ENCODE measurements around the gene VWC2. TPM values are rescaled to one million over a fixed set of nuclear protein-coding genes. Genes with fewer than 3 reads are reported as not detected.

Gene VWC2
- total RNA-seq = not detected

DNA sequence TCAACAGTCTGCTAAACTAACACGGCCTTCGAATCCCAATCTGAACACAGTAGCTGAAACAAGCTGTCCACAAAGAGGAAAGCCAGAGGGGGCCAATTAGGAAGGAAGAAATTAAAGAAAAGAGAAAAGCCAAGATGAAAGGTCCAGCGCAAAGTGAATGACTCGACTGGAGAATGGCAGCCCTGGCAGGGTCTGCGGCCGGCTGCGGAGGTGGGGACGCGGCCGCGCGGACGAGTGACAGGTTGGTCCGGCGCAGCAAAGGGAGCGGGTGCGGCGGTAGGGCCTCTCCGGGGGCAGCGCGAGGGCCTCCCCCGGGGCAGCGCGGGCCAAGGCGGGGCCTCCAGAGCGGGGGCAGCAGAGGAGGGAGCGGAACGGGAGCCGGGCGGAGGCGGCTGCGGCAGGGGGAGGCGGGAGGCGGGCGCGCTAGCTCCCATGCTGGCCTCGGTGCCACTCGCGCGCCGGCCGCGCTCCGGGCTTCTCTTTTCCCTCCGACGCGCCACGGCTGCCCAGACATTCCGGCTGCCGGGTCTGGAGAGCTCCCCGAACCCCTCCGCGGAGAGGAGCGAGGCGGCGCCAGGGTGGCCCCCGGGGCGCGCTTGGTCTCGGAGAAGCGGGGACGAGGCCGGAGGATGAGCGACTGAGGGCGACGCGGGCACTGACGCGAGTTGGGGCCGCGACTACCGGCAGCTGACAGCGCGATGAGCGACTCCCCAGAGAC is at the start of gene VWC2:
Gene VWC2, plus strand, starts transcription at position 421 of the 718 bp plus-strand sequence. CDS start 1,798 bp downstream, outside the sequence.
- DNase-seq = no peak
- no peaks in the 10 kb centered on the region for H3K9me3 Mint-ChIP-seq
- peaks cover 66% of the 10 kb centered on the region for H3K27me3 Mint-ChIP-seq
- H3K27ac Mint-ChIP-seq = no peak within 1 kb of the TSS
- H3K4me1 Mint-ChIP-seq = peaks cover 2% of the 10 kb centered on the region
- H3K4me3 Mint-ChIP-seq = peak within 1 kb of the TSS; percentile 0
- no peaks in the 10 kb centered on the region for H3K36me3 Mint-ChIP-seq

DNA sequence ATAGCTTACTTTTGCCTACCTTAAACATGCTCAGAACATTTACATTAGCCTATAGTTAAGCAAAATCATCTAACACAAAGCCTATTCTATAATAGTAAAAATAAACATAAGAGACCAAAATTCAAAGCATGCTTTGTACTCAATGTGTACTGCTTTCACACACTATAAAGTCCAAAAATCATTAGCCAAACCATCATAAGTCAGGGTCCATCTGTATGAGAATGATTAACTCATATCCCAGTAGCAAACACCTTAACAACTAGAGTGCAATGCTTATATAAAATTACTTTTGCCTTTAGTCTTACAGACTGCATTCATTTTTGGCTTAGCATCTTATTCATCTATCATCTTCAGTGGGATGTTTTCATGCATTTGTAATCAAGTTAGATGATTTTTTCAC is 49.4 kb upstream of the VWC2 start:
- H3K36me3 Mint-ChIP-seq = no peaks in the 10 kb centered on the region
- H3K27ac Mint-ChIP-seq = no peak overlapping the region
- no peaks in the 10 kb centered on the region for H3K4me1 Mint-ChIP-seq
- no peak overlapping the region for H3K4me3 Mint-ChIP-seq
- DNase-seq = no peak
- H3K27me3 Mint-ChIP-seq = no peaks in the 10 kb centered on the region
- no peaks in the 10 kb centered on the region for H3K9me3 Mint-ChIP-seq

DNA sequence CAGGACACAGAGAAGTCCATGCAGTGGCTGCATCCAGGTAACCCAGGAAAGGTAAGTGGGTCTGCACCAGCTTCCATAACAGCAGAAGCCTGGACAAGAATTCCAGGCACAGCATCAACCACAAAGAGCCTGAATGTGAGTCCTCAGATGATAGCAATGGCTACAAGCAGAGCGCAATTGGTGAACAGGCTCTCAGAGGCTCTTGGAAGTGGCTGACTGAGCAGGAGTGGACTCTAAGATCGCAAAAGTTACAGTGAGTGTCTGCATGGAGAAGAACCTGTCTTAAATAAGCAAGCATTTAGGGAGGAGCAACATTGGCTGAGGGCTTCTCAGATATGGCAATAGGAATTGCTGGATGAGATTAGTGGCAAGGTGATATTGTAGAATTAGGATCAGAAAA is 41.6 kb upstream of the VWC2 start:
- Mint-ChIP-seq H3K27ac (no peak overlapping the region), H3K4me1 (no peaks in the 10 kb centered on the region), H3K27me3 (no peaks in the 10 kb centered on the region), H3K36me3 (no peaks in the 10 kb centered on the region), H3K4me3 (no peak overlapping the region), H3K9me3 (no peaks in the 10 kb centered on the region)
- DNase-seq = no peak

DNA sequence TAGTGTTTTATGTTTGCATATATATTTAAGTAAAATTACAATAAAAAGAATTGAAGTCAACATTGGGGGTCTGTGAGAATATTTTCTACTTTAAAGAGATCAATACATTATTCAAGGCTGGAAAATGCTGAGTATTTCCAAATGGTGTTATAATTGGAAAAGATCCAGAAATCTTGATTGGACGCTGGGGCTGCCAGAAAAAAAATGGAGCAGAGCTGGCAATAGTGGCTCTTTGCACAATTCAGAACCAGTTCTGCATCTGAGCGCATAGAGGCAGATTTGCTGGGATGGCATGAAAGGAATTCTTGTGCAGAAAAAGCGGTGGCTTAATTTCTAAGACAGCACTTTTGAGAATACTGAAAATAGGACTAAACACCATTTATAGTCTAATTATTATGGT is 10.8 kb upstream of the VWC2 start:
- H3K9me3 Mint-ChIP-seq = no peaks in the 10 kb centered on the region
- DNase-seq = no peak
- H3K27ac Mint-ChIP-seq = no peak overlapping the region
- no peaks in the 10 kb centered on the region for H3K36me3 Mint-ChIP-seq
- H3K4me1 Mint-ChIP-seq = no peaks in the 10 kb centered on the region
- no peak overlapping the region for H3K4me3 Mint-ChIP-seq
- H3K27me3 Mint-ChIP-seq = peaks cover 9% of the 10 kb centered on the region

DNA sequence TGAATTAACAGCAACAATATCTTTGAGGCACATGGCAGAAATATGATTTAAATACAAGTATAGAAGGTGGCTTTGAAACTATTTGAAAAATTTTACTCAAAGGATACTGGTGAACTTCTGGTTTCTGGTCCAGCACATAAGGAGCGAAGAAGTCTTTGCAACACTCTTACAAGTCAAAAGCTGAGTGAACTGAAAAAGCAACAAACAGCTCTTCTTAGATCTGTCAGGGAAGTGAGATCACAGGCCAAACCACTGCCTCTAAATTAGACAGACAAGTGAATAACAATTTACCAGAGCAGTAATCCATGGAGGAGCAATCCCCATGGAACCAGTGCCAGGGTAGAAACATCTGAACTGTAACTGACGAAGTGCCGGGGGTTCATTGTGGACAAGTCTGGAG is 9.6 kb upstream of the VWC2 start:
- Mint-ChIP-seq H3K27ac (no peak overlapping the region), H3K27me3 (peaks cover 9% of the 10 kb centered on the region), H3K36me3 (no peaks in the 10 kb centered on the region), H3K9me3 (no peaks in the 10 kb centered on the region), H3K4me3 (no peak overlapping the region), H3K4me1 (no peaks in the 10 kb centered on the region)
- DNase-seq = no peak

DNA sequence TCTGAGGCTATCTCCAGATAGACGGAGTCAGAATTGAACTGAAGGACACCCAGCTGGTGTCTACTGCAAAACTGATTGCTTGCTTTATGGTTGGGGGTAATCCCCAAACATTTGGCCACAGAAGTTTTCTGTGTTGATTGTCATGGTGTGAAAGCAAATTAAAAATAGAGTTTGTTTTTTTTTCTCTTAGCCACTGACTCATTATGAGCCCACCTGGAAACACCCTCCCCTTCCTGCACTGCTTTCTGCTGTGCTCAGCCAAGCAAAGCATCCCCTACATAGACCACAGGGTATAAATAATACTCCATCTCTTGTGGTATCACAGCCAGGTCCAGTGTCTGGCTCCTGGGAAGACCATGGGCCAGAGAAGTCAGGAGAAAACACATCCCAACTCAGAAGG is 6.5 kb upstream of the VWC2 start:
- Mint-ChIP-seq H3K27me3 (peaks cover 35% of the 10 kb centered on the region), H3K4me3 (no peak overlapping the region), H3K4me1 (no peaks in the 10 kb centered on the region), H3K36me3 (no peaks in the 10 kb centered on the region), H3K27ac (no peak overlapping the region), H3K9me3 (no peaks in the 10 kb centered on the region)
- no peak for DNase-seq

DNA sequence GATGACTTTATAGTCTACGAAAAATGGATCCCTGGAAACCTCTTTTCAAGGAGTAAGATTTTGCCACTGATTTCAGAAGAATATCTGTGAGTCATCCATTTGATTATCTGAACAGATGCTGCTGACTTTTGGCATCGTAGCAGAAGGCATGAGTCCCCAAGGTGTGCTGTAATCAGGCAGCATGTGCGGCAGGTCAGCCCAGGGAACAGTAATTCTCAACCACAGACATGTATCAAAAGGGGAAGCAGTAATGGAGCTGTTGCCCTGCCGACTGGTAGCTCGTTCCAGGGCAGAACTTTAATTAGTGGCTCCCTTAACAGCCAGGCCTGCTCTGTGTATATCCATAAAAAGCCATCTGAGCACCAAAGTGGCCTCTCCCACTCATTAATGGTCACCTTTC is 5.7 kb upstream of the VWC2 start:
- no peaks in the 10 kb centered on the region for H3K9me3 Mint-ChIP-seq
- H3K27me3 Mint-ChIP-seq = peaks cover 42% of the 10 kb centered on the region

DNA sequence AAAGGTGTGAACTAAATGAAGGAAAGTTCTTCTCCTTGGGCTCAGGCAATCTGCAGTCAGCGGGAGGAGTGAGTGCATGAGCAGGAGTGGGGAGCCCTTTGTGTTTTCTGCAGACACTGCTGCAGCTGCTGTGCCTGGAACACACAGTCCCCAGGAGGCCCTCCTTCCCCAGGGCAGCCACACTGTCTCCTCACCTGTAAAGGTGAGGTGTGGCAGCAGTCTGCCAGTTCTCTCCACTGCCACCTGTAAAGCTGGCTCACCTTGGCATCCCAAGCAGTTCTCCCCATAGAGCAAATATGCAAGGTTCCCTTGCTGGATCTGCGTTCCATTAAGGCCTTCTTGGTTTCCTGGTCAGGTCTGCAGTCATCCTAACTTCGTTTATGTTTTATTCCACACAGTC is 5.2 kb upstream of the VWC2 start:
- Mint-ChIP-seq H3K27ac (no peak overlapping the region), H3K4me1 (no peaks in the 10 kb centered on the region), H3K4me3 (no peak overlapping the region), H3K36me3 (no peaks in the 10 kb centered on the region), H3K27me3 (peaks cover 48% of the 10 kb centered on the region), H3K9me3 (no peaks in the 10 kb centered on the region)
- no peak for DNase-seq

More for the DNA sequence above, 5.7 kb upstream of the VWC2 start:
- no peak overlapping the region for H3K27ac Mint-ChIP-seq
- no peak overlapping the region for H3K4me3 Mint-ChIP-seq
- no peaks in the 10 kb centered on the region for H3K36me3 Mint-ChIP-seq
- no peak for DNase-seq
- no peaks in the 10 kb centered on the region for H3K4me1 Mint-ChIP-seq

DNA sequence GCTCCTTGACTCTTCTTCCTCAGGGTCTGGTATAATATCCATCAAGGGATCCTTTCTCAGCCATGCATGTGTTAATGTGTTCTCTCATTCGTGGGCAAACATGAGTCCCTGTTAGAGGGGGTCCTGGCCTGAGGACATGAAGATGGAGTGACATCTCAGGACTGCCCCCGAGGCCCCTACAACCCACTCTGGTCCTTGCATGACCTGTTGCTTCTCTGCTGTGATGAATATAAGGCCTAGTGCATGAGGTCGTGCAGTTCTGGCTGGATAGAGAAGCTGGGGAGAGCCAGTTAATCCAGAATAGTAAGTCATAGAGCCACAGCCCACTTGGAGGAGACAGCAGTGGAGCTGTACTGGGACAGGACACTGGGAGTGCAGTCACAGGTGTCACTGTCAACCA is 4.6 kb upstream of the VWC2 start:
- Mint-ChIP-seq H3K27me3 (peaks cover 49% of the 10 kb centered on the region), H3K27ac (no peak overlapping the region), H3K9me3 (no peaks in the 10 kb centered on the region), H3K4me1 (no peaks in the 10 kb centered on the region), H3K4me3 (no peak overlapping the region), H3K36me3 (no peaks in the 10 kb centered on the region)
- DNase-seq = no peak

DNA sequence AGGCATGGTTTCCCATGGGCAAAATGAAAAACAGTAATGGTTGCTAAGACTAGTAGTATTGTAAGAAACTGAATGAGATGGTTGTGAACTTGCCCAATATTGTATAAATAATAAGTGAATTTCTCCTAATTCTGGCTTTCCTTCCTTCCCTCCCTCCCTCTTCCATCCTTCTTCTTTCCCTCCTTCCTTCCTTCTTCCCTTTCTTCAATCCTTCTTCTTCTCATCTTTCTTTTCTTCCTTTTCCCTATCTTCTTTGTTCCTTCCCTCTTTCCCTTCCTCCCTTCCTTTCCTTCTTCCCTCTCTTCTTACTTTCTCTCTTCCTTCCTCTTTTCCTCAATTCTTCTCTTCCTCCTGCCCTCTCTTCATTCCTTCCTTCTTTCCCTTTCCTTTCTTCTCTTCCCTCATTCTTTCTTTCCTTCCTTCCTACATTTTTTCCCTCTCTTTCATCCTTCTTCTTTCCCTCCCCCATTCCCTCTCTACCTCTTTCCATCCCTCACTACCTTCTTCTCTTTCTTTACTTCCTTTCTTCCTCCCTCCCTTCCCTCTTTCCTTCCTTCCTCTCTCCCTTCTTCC is 4.1 kb upstream of the VWC2 start:
- H3K27ac Mint-ChIP-seq = no peak overlapping the region
- no peaks in the 10 kb centered on the region for H3K9me3 Mint-ChIP-seq
- H3K27me3 Mint-ChIP-seq = peaks cover 53% of the 10 kb centered on the region
- H3K4me3 Mint-ChIP-seq = no peak overlapping the region
- no peak for DNase-seq
- no peaks in the 10 kb centered on the region for H3K36me3 Mint-ChIP-seq
- H3K4me1 Mint-ChIP-seq = no peaks in the 10 kb centered on the region

DNA sequence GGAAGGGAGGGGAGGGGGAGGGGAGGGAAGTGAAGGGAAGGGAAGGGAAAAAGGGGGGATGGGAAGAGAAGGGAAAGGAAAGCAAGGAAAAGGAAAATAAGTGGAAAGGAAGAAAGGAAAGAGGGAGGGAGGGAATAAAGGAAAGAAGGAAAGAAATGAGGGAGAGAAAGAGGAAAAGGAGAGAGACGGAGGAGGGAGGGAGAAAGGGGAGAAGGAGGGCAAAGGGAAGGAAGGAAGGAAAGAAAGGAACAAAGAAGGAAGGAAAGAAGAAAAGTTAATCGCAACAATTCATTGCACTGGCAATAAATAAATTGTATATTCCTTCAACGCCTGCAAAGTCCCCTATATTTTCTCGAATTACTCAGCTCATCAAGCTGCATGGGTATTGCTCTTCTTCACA is 2.6 kb upstream of the VWC2 start:
- peaks cover 50% of the 10 kb centered on the region for H3K27me3 Mint-ChIP-seq
- H3K36me3 Mint-ChIP-seq = no peaks in the 10 kb centered on the region
- H3K4me3 Mint-ChIP-seq = no peak overlapping the region
- no peaks in the 10 kb centered on the region for H3K9me3 Mint-ChIP-seq
- H3K27ac Mint-ChIP-seq = no peak overlapping the region
- H3K4me1 Mint-ChIP-seq = peaks cover 2% of the 10 kb centered on the region
- no peak for DNase-seq

DNA sequence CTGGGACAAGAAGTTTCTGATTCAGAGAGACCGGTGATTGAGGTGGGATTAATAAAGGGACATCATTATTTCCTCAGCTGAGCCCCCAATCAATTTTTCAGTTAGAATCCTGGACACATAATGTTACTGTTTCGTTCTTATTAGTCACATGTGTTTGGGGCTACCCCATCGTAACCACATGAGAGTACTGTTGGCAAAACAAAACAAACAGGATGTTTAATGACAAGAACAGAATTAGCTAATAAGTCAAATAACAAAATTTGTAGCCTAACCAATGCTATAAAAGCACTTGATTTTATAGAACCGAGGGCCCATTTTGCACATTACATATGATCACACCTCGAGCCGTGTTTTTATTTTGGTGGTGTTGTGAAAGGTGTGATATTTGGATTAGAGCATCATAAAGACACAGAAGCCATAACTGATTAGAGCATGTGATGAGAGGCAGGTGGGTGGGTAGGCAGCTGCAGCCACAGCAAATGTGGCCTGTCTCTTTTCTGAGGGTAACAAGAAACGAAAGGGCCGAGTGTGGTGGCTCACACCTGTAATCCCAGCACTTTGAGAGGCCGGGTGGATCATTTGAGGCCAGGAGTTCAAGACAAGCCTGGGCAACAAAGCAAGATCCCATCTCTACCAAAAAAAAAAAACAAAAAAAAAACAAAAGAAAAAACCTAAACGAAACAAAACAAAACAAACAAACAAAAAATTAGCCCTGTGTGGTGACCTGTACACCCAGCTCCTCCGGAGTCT is 1.8 kb upstream of the VWC2 start:
- DNase-seq = no peak
- Mint-ChIP-seq H3K4me1 (peaks cover 2% of the 10 kb centered on the region), H3K27ac (no peak overlapping the region), H3K36me3 (no peaks in the 10 kb centered on the region), H3K27me3 (peaks cover 58% of the 10 kb centered on the region), H3K9me3 (no peaks in the 10 kb centered on the region), H3K4me3 (no peak overlapping the region)

DNA sequence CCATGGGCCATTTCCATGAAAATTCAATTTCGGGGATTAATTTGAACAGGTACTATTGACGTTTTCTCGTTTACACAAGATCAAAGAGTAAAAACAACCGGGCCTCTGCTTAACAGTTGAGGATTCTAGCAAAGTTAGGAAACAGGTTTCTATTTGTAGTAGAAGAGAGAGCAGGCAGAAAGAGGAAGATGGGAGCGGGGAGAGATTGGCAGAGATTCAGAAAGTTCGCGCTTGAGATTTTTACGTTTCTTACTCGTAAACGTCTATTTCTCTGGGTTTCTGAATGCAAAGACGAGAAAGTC is 571 bp upstream of the VWC2 start:
- no peaks in the 10 kb centered on the region for H3K9me3 Mint-ChIP-seq
- no peaks in the 10 kb centered on the region for H3K36me3 Mint-ChIP-seq
- peaks cover 2% of the 10 kb centered on the region for H3K4me1 Mint-ChIP-seq
- DNase-seq = no peak
- peak overlapping the region; percentile 0 for H3K4me3 Mint-ChIP-seq
- peaks cover 64% of the 10 kb centered on the region for H3K27me3 Mint-ChIP-seq
- H3K27ac Mint-ChIP-seq = no peak overlapping the region

DNA sequence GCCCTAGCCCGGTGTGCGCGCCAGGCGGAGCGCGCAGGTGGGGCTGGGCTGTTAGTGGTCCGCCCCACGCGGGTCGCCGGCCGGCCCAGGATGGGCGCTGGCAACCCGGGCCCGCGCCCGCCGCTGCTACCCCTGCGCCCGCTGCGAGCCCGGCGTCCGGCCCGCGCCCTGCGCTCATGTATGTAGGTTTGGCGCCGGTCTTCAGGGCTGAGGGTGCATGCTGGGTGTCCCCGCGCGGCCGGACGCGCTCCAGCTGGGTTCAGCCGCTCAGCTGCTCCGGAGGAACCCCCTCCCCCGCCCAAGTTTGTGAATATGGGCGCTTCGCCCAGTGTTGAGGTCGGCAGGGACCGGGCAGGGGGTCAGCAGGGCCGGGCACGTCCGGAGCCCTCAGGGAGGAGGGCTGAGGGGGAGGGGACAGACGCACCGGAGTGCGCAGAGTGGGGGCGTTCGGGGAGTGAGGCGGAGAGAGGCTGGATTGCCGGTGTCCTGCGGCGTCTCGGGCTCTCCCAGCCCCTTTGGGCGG is 559 bp downstream of the VWC2 start:
- Mint-ChIP-seq H3K4me1 (peaks cover 2% of the 10 kb centered on the region), H3K4me3 (no peak overlapping the region), H3K27me3 (peaks cover 66% of the 10 kb centered on the region), H3K27ac (no peak overlapping the region), H3K36me3 (no peaks in the 10 kb centered on the region), H3K9me3 (no peaks in the 10 kb centered on the region)
- DNase-seq = no peak

DNA sequence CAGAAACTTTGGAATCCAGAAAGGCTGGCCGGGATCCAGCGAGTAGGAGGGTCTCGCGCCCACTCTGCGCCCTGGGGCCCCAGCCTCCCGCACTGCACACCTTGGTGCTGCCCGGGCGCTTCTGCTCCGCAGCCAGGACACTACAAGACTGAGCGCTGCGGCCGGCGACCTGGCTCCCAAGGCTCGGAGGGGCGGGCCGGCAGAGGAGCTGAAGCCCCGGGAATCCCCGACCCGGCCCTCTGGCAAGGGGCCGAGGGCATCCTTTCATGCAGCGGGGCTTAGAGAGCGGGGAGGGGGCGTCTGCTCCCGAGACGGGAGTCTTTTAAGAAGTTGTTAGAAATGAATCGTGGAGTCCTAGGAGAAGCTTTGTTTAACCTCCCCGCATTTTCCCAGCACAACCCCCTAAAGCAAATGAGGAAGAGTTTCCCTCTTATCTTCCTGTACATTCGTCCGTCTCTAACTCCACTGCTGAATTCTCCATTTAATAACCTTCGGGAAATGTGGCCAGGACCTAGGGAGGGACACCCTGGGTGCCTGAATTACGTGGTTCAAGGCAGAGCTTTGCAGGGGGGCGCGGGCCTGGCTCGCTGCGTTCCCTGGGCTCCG is 1.1 kb downstream of the VWC2 start:
- no peaks in the 10 kb centered on the region for H3K9me3 Mint-ChIP-seq
- no peak overlapping the region for H3K4me3 Mint-ChIP-seq
- DNase-seq = no peak
- peaks cover 2% of the 10 kb centered on the region for H3K4me1 Mint-ChIP-seq
- H3K27me3 Mint-ChIP-seq = peaks cover 64% of the 10 kb centered on the region
- H3K36me3 Mint-ChIP-seq = no peaks in the 10 kb centered on the region
- peak overlapping the region; percentile 28 for H3K27ac Mint-ChIP-seq
